Activated naive CD4-positive, alpha-beta T cell treated with anti-CD3 and anti-CD28 coated beads, Interleukin-2, amount 50 U/mL, for 24 hours (primary cell): ENCODE measurements around the gene ARMS2.

Experiments used
- H3K27ac Mint-ChIP-seq: one replicate; pipeline ENCODE4 v1.8.0; 2021; ENCODE audit warnings: mild to moderate bottlenecking, mixed read lengths
- H3K27me3 Mint-ChIP-seq: one replicate; pipeline ENCODE4 v1.8.0; 2021; ENCODE audit warnings: mixed read lengths
- H3K36me3 Mint-ChIP-seq: one replicate; pipeline ENCODE4 v1.8.0; 2021; ENCODE audit warnings: mixed read lengths
- H3K4me1 Mint-ChIP-seq: one replicate; pipeline ENCODE4 v1.8.0; 2021; ENCODE audit warnings: mixed read lengths
- H3K4me3 Mint-ChIP-seq: one replicate; pipeline ENCODE4 v1.8.0; 2021; ENCODE audit warnings: mild to moderate bottlenecking, mixed read lengths
- H3K9me3 Mint-ChIP-seq: one replicate; pipeline ENCODE4 v1.8.0; 2021; ENCODE audit warnings: mixed read lengths

The ARMS2 gene

GRCh38 chr10:122475591-122476332, 21.3 kb downstream of the ARMS2 start:
- H3K36me3 Mint-ChIP-seq = no peaks in the 10 kb centered on the region
- H3K4me1 Mint-ChIP-seq = peaks cover 6% of the 10 kb centered on the region
- no peak overlapping the region for H3K27ac Mint-ChIP-seq
- no peak overlapping the region for H3K4me3 Mint-ChIP-seq
- H3K9me3 Mint-ChIP-seq = no peaks in the 10 kb centered on the region
- H3K27me3 Mint-ChIP-seq = peaks cover 5% of the 10 kb centered on the region

- H3K27me3 Mint-ChIP-seq = peaks cover 5% of the 10 kb centered on the region
- H3K36me3 Mint-ChIP-seq = no peaks in the 10 kb centered on the region
- H3K27ac Mint-ChIP-seq = no peak overlapping the region
- H3K4me1 Mint-ChIP-seq = peaks cover 6% of the 10 kb centered on the region
- H3K4me3 Mint-ChIP-seq = no peak overlapping the region
- no peaks in the 10 kb centered on the region for H3K9me3 Mint-ChIP-seq
Measured at GRCh38 chr10:122476333-122476695, 21.9 kb downstream of the ARMS2 start.

- Mint-ChIP-seq H3K9me3 (no peaks in the 10 kb centered on the region), H3K27ac (no peak overlapping the region), H3K4me1 (peaks cover 6% of the 10 kb centered on the region), H3K27me3 (peaks cover 1% of the 10 kb centered on the region), H3K36me3 (no peaks in the 10 kb centered on the region), H3K4me3 (no peak overlapping the region)
Measured at GRCh38 chr10:122477436-122477835, 23.0 kb downstream of the ARMS2 start.

- H3K36me3 Mint-ChIP-seq = no peaks in the 10 kb centered on the region
- peaks cover 6% of the 10 kb centered on the region for H3K4me1 Mint-ChIP-seq
- H3K9me3 Mint-ChIP-seq = no peaks in the 10 kb centered on the region
- no peak overlapping the region for H3K27ac Mint-ChIP-seq
- no peak overlapping the region for H3K4me3 Mint-ChIP-seq
- peaks cover 1% of the 10 kb centered on the region for H3K27me3 Mint-ChIP-seq
Measured at GRCh38 chr10:122478971-122479370, 24.5 kb downstream of the ARMS2 start.

- Mint-ChIP-seq H3K27me3 (peaks cover 1% of the 10 kb centered on the region), H3K36me3 (no peaks in the 10 kb centered on the region), H3K9me3 (no peaks in the 10 kb centered on the region), H3K27ac (no peak overlapping the region), H3K4me1 (no peaks in the 10 kb centered on the region), H3K4me3 (no peak overlapping the region)
Measured at GRCh38 chr10:122480146-122480833, 25.8 kb downstream of the ARMS2 start.

- peaks cover 1% of the 10 kb centered on the region for H3K27me3 Mint-ChIP-seq
- no peak overlapping the region for H3K4me3 Mint-ChIP-seq
- no peaks in the 10 kb centered on the region for H3K36me3 Mint-ChIP-seq
- no peak overlapping the region for H3K27ac Mint-ChIP-seq
- no peaks in the 10 kb centered on the region for H3K4me1 Mint-ChIP-seq
- H3K9me3 Mint-ChIP-seq = no peaks in the 10 kb centered on the region
Measured at GRCh38 chr10:122481296-122482056, 27.0 kb downstream of the ARMS2 start.

GRCh38 chr10:122484276-122485060, 30.0 kb downstream of the ARMS2 start:
- no peak overlapping the region for H3K27ac Mint-ChIP-seq
- no peaks in the 10 kb centered on the region for H3K9me3 Mint-ChIP-seq
- no peak overlapping the region for H3K4me3 Mint-ChIP-seq
- H3K27me3 Mint-ChIP-seq = peaks cover 1% of the 10 kb centered on the region
- no peaks in the 10 kb centered on the region for H3K36me3 Mint-ChIP-seq
- H3K4me1 Mint-ChIP-seq = no peaks in the 10 kb centered on the region

- Mint-ChIP-seq H3K27me3 (no peaks in the 10 kb centered on the region), H3K27ac (no peak overlapping the region), H3K9me3 (no peaks in the 10 kb centered on the region), H3K4me3 (no peak overlapping the region), H3K36me3 (no peaks in the 10 kb centered on the region), H3K4me1 (no peaks in the 10 kb centered on the region)
Measured at GRCh38 chr10:122485670-122486069, 31.2 kb downstream of the ARMS2 start.

GRCh38 chr10:122486406-122487080, 32.1 kb downstream of the ARMS2 start:
- Mint-ChIP-seq H3K36me3 (no peaks in the 10 kb centered on the region), H3K27me3 (no peaks in the 10 kb centered on the region), H3K9me3 (no peaks in the 10 kb centered on the region), H3K4me3 (no peak overlapping the region), H3K4me1 (no peaks in the 10 kb centered on the region), H3K27ac (no peak overlapping the region)

- Mint-ChIP-seq H3K9me3 (no peaks in the 10 kb centered on the region), H3K36me3 (no peaks in the 10 kb centered on the region), H3K27ac (no peak overlapping the region), H3K4me3 (no peak overlapping the region), H3K27me3 (no peaks in the 10 kb centered on the region), H3K4me1 (no peaks in the 10 kb centered on the region)
Measured at GRCh38 chr10:122487174-122487765, 32.8 kb downstream of the ARMS2 start.

GRCh38 chr10:122490268-122490667, 35.8 kb downstream of the ARMS2 start:
- Mint-ChIP-seq H3K4me1 (no peaks in the 10 kb centered on the region), H3K36me3 (no peaks in the 10 kb centered on the region), H3K27me3 (peaks cover 3% of the 10 kb centered on the region), H3K4me3 (no peak overlapping the region), H3K9me3 (no peaks in the 10 kb centered on the region), H3K27ac (no peak overlapping the region)

GRCh38 chr10:122490786-122491680, 36.6 kb downstream of the ARMS2 start:
- Mint-ChIP-seq H3K27me3 (peaks cover 3% of the 10 kb centered on the region), H3K9me3 (no peaks in the 10 kb centered on the region), H3K27ac (no peak overlapping the region), H3K36me3 (no peaks in the 10 kb centered on the region), H3K4me1 (peaks cover 4% of the 10 kb centered on the region), H3K4me3 (no peak overlapping the region)

GRCh38 chr10:122492006-122492405, 37.6 kb downstream of the ARMS2 start:
- Mint-ChIP-seq H3K27ac (no peak overlapping the region), H3K36me3 (no peaks in the 10 kb centered on the region), H3K9me3 (no peaks in the 10 kb centered on the region), H3K4me1 (peaks cover 11% of the 10 kb centered on the region), H3K27me3 (peaks cover 3% of the 10 kb centered on the region), H3K4me3 (no peak overlapping the region)

- H3K36me3 Mint-ChIP-seq = no peaks in the 10 kb centered on the region
- H3K27ac Mint-ChIP-seq = no peak overlapping the region
- peaks cover 3% of the 10 kb centered on the region for H3K27me3 Mint-ChIP-seq
- H3K4me3 Mint-ChIP-seq = no peak overlapping the region
- no peaks in the 10 kb centered on the region for H3K9me3 Mint-ChIP-seq
- H3K4me1 Mint-ChIP-seq = peaks cover 11% of the 10 kb centered on the region
Measured at GRCh38 chr10:122492999-122493481, 38.6 kb downstream of the ARMS2 start.
